Activated T-cell treated with anti-CD3 and anti-CD28 coated beads for 4 hours (primary cell): Measurements from ENCODE around the gene SMCO2.
"Not testable (repeated sequence)": the region's sequence is repeated elsewhere in the genome, so short reads cannot be mapped to it uniquely, and the experiment has no call there.

Source experiments
- DNase-seq: peaks from one replicate; pipeline ENCODE4 v3.0.0-alpha.2; 2020

Gene SMCO2

DNA sequence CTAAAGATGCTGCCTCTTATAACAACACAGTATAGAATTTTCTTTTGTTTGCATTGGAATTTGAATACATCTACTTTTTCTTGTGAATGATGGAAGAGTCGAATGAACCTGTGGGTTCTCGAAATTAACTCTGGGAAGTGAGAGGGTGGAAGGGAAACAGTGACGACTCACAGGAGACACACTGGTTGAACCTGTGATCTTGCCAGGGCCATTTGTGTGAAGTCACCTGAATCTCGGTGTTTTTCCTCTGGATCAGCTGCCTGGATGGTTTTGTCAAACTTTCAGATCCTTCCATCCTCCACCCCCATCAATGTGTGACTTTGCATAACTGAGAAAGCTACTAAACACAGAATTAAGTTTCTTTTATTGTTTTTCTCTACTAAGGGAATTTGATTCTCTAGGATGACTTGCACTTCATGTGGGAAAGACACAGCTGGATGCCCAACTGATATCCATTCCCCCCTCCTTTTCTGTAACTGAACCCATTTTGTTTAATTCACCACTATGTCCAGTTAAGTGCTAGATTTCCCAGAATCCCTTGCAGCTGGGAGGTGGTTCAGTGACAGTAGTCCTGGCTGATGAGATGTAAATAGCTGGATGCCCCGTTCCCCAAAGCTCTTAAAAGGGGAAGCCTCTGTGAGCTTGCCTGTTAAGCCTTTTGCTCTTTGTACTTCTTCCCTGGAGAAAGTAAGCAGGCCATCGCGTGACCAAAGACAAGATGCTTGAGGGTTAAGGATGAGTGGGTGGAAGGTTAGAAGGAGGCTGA is 83.8 kb downstream of the SMCO2 start:
- no peak for DNase-seq

- no peak for DNase-seq
Observed at GRCh38 chr12:27531896-27532295, 85.4 kb downstream of the SMCO2 start.

GRCh38 chr12:27534060-27534764 is 87.7 kb downstream of the SMCO2 start:
- DNase-seq: no peak

- DNase-seq: no peak
Observed at GRCh38 chr12:27534765-27535161, 88.2 kb downstream of the SMCO2 start.

DNA sequence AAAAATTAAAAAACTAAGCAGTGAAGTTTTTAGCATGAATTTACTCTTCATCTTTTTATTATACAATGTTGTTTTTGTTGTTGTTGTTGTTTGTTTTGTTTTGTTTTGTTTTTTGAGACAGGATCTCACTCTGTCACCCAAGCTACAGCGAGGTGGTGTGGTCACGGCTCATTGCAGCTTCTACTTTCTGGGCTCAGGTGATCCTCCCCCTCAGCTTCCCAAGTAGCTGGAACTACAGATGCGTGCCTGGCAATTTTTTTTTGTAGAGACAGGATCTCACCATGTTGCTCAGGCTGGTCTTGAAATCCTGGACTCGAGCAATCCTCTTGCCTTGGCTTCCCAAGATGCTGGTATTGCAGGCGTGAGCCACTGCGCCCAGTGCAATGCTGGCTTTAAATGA is 88.8 kb downstream of the SMCO2 start:
- DNase-seq: no peak

- no peak for DNase-seq
Observed at GRCh38 chr12:27537855-27538675, 91.5 kb downstream of the SMCO2 start.

DNA sequence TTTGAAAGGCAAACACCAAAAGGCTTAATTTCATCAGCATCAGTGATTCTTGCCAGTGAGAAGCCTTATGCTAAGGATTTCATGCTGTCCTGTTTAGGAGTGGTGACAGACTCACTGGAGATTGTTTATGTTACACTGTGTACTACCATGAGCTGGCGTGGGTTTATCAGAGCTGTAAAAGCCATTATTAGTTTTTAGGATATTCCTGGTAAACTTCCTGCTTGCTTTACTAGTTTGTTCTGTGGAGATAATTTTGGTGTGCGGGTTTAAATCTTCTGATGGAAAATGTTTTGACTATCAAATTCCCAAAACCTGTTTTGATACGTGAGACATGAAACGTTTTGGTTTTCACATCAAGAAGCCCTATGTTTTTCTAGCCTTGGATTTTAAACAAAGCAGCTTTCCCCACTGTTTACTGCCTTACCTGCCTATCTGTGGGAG is 92.7 kb downstream of the SMCO2 start:
- DNase-seq: no peak

GRCh38 chr12:27541031-27541719 is 94.6 kb downstream of the SMCO2 start:
- no peak for DNase-seq

DNA sequence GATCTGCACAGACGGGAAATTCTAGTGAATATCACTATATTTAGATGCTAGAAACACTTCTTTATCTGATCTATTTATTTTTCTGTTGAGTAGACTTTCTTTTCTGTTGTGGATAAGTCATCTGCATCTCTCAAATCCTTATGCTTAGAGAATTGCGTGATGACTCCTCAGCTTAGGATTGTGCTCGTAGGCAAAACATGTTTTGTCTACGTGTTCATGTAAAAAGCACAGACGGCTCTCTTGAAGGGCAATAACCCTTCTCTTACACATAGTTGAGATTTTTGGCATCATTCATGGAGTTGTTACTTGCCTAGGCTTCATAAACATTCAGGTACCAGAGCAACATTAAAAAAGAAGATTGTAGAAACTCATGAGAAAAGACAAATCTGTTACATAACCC is 96.1 kb downstream of the SMCO2 start:
- DNase-seq: no peak

GRCh38 chr12:27544858-27545257 is 98.3 kb downstream of the SMCO2 start:
- DNase-seq: not testable (repeated sequence)

- no peak for DNase-seq
Observed at GRCh38 chr12:27545665-27546064, 99.1 kb downstream of the SMCO2 start.

- no peak for DNase-seq
Observed at GRCh38 chr12:27547592-27547991, 101.1 kb downstream of the SMCO2 start.

DNA sequence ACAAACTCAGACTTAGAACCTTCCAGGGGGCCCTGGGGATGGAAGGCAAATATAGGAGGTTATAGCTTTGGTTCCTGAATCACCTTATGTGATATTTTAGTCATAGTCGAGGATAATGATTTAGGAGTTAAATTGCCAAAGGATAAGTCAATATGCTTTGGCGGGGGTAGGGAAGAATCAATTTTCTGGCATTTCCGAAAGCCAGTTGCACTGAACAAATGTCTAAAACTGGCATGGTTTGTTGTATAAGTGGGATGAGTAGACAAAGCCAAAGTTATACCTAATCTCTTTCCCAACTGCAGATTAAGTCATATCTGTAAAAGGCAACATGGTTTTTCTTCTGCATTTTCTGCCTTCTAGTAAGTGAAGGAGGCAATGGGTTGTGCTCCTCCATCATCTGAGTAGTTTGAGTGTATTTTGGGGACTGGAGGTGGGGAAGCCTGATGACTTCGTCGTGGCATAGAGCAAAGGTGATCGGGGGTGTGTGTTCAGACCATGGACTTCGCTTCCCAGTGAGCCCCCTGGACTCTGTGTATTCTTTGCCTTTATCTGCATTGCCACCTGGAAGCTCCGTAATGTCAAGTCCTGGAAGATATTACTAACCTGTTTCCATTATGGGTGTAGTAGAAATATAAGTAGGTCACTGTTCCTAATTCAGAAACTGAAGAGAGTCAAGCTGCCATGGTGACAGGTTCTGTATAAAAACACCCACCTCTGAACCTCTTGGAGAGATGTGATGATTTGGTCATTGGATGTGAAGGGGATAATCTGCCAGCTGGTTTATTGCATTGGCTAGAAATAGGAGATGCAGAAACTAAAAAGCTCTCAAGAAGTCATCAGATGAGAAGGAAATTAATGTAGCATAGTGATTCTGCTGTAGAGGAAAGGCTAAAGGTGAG is 102.0 kb downstream of the SMCO2 start:
- no peak for DNase-seq

- no peak for DNase-seq
Observed at GRCh38 chr12:27549236-27549800, 102.8 kb downstream of the SMCO2 start.

DNA sequence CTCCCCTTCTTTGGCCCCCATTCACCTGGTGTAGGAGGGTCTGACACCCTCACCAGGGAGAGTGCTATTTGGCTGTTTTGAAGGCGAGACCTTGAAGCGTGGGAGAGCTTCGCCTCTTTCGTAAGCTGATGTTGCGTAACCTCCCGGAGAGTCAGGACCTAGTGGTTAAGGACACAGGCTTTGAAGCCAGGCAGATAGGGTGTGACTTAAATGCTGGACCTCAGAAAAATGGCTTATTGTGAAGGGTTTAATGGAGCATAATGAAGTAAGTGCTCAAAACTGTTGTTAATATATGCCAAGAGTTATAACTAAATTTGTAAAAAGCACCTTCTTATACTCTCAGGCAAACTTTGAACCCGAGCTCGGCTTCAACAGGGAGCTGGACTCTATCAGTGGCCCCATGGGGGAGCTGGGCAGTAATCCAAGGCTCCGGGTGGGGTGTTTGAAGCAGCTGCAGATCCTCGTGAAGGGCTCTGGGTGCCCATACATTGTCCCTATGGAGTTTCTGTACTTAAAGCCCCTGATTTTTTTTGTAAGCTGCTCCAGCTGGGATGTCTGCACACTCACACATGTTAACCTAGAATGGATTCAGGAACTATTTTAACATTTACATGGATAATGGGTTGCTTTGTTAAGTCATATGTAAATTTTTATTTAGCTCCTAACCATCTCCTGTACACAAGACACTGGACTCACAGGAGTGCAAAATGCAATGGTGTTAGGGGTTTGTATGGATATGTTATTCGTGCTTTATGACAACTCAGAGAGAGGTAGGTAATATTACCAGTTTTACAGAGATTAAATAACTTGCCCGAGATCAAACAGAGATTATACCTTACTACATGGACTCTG is 103.5 kb downstream of the SMCO2 start:
- no peak for DNase-seq

GRCh38 chr12:27550653-27550975 is 104.1 kb downstream of the SMCO2 start:
- no peak for DNase-seq

- DNase-seq: no peak
Observed at GRCh38 chr12:27551172-27551840, 104.8 kb downstream of the SMCO2 start.
